Liver (tissue), 9 donors: Measurements from ENCODE around the gene GLT8D2. TPM values are rescaled to one million over a fixed set of nuclear protein-coding genes. Genes with fewer than 3 reads are reported as not detected.
A peak's percentile ranks its signal among the peaks of the same experiment; 100 is the strongest.

Source experiments
- DNase-seq: peaks from one replicate; pipeline ENCODE4 v3.0.0-alpha.2; 2017; ENCODE audit warnings: low spot score
- H3K27ac ChIP-seq, 2 donors: one replicate each; pipeline ENCODE4 v1.7.0; 2013; ENCODE audit warnings: inconsistent platforms in 2 of 2, low read length in 2 of 2, control low read depth in 1 of 2, low read depth in 1 of 2, mild to moderate bottlenecking in 1 of 2
- H3K27me3 ChIP-seq, 4 donors: one replicate each; pipeline versions ENCODE4 v1.6.1 to v1.7.0; 2013; ENCODE audit warnings: low read length in 3 of 4, inconsistent platforms in 1 of 4, mild to moderate bottlenecking in 1 of 4, moderate library complexity in 1 of 4; ENCODE audit not compliant: control insufficient read depth in 4 of 4, insufficient read depth in 4 of 4
- H3K36me3 ChIP-seq, 4 donors: one replicate each; pipeline versions ENCODE4 v1.6.1 to v1.7.0; 2013; ENCODE audit warnings: low read length in 3 of 4, mild to moderate bottlenecking in 3 of 4, low read depth in 1 of 4, moderate library complexity in 1 of 4; ENCODE audit not compliant: control insufficient read depth in 4 of 4, insufficient read depth in 3 of 4
- H3K4me1 ChIP-seq, 4 donors: one replicate each; pipeline versions ENCODE4 v1.6.1 to v1.7.0; 2013; ENCODE audit warnings: low read length in 3 of 4, mild to moderate bottlenecking in 3 of 4, moderate library complexity in 1 of 4; ENCODE audit not compliant: control insufficient read depth in 4 of 4, insufficient read depth in 4 of 4
- H3K4me3 ChIP-seq, 3 donors: one replicate each; pipeline versions ENCODE4 v1.6.1 to v1.7.0; 2013; ENCODE audit warnings: low read length in 3 of 3, control low read depth in 1 of 3, low read depth in 1 of 3, mild to moderate bottlenecking in 1 of 3
- H3K9ac ChIP-seq, 2 donors: one replicate each; pipeline ENCODE4 v1.7.0; 2013; ENCODE audit warnings: low read length in 2 of 2, mild to moderate bottlenecking in 2 of 2, moderate library complexity in 2 of 2, control low read depth in 1 of 2, low read depth in 1 of 2
- H3K9me3 ChIP-seq, 4 donors: one replicate each; pipeline versions ENCODE4 v1.6.1 to v1.7.0; 2013; ENCODE audit warnings: low read length in 3 of 4; ENCODE audit not compliant: control insufficient read depth in 4 of 4
- EGR1 ChIP-seq, 2 donors: IDR thresholded peaks; 2 replicates each; pipeline ENCODE4 v1.6.1; 2016 to 2018; ENCODE audit warnings: antibody characterized with exemption in 2 of 2, low read depth in 2 of 2
- FOXA1 ChIP-seq: IDR thresholded peaks from 2 replicates; pipeline ENCODE4 v1.6.1; 2016; ENCODE audit warnings: antibody characterized with exemption
- FOXA2 ChIP-seq: IDR thresholded peaks from 2 replicates; pipeline ENCODE4 v1.6.1; 2016; ENCODE audit warnings: antibody characterized with exemption
- HNF4A ChIP-seq, 2 donors: conservative IDR thresholded peaks; 2 replicates each; pipeline ENCODE4 v1.6.1; 2016; ENCODE audit warnings: antibody characterized with exemption in 2 of 2, mild to moderate bottlenecking in 2 of 2
- HNF4G ChIP-seq: IDR thresholded peaks from 2 replicates; pipeline ENCODE4 v1.6.1; 2016; ENCODE audit warnings: antibody characterized with exemption
- JUND ChIP-seq, 2 donors: IDR thresholded peaks; 2 replicates each; pipeline ENCODE4 v1.6.1; 2016; ENCODE audit warnings: antibody characterized with exemption in 2 of 2
- RAD21 ChIP-seq, 2 donors: IDR thresholded peaks; 2 replicates each; pipeline ENCODE4 v1.6.1; 2016; ENCODE audit warnings: antibody characterized with exemption in 2 of 2, mild to moderate bottlenecking in 2 of 2
- RXRA ChIP-seq, 2 donors: IDR thresholded peaks; 2 replicates each; pipeline ENCODE4 v1.6.1; 2017 to 2018; ENCODE audit warnings: antibody characterized with exemption in 2 of 2, mild to moderate bottlenecking in 1 of 2
- SP1 ChIP-seq: IDR thresholded peaks from 2 replicates; pipeline ENCODE4 v1.6.1; 2018; ENCODE audit warnings: antibody characterized with exemption, mild to moderate bottlenecking
- YY1 ChIP-seq: IDR thresholded peaks from 2 replicates; pipeline ENCODE4 v1.6.1; 2016; ENCODE audit warnings: antibody characterized with exemption, mild to moderate bottlenecking
- WGBS: extraction: QIAGEN DNeasy Blood & Tissue Kit; methylation state at CpG from one replicate; pipeline ENCODE4 v1.1.7; 2013; 5-methylcytosine and 5-hydroxymethylcytosine counted together
- polyA plus RNA-seq, 2 donors: library from polyadenylated mRNA; stranded (reverse) in 1 of 2; unstranded in 1 of 2; fragments of 200-250 nt in 1 of 2; fragments of >200 nt in 1 of 2; fragmentation: Nextera tagmentation in 1 of 2; extraction: Ambion mirVana in 1 of 2; gene quantifications; one replicate each; pipeline versions ENCODE4 v1.2.1 to v1.2.3, GENCODE V29; 2013 to 2015
- total RNA-seq, 2 donors: library from RNA; depleted of rRNA; stranded (reverse); fragments of >200 nt; gene quantifications; one replicate each; pipeline ENCODE4 v1.2.3, GENCODE V29; 2014
- TF ChIP-seq, protein P1 (sequence below): IDR thresholded peaks from 2 replicates; pipeline ENCODE4 v1.6.1; 2016; ENCODE audit warnings: antibody characterized with exemption
- TF ChIP-seq, protein P2 (sequence below): IDR thresholded peaks from 2 replicates; pipeline ENCODE4 v1.6.1; 2016; ENCODE audit warnings: antibody characterized with exemption
- TF ChIP-seq, protein P3 (sequence below): fragments of 150-350 bp; IDR thresholded peaks from 2 replicates; pipeline ENCODE4 v1.5.1; 2017; ENCODE audit warnings: improper control_type of control experiment, low read depth, low read length; ENCODE audit not compliant: missing input control
- TF ChIP-seq, protein P4 (sequence below): IDR thresholded peaks from 2 replicates; pipeline ENCODE4 v1.6.1; 2016; ENCODE audit warnings: antibody characterized with exemption, mild to moderate bottlenecking
- TF ChIP-seq, protein P5 (sequence below): IDR thresholded peaks from 2 replicates; pipeline ENCODE4 v1.6.1; 2016; ENCODE audit warnings: antibody characterized with exemption
- donor health status: healthy.
- donor health status: healthy.
- donor health status: healthy.
- donor health status: healthy.
- donor health status: healthy.

The GLT8D2 gene
- total and polyA plus RNA-seq, 4 donors: 0.79 to 1.4 (median 1.2) TPM

DNA sequence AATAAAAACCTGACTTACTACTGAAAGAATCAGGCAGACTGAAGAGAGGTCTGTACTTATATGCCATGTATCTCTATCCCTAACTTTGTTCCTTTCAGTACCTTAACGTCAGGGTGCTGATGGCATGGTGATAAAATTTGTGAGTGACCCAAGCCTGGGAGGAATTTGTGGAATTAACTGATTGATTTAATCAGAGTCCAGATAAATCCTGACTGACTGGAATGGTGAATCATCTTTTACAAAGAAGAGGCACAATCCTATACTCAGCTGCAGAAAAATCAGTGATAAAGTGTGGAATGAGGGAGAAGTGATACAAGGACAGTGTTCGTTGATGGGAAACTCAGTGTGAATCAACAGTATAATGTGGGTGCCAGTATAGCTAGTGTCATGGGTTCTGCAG lies 80.6 kb downstream of the GLT8D2 start:
- Histone ChIP-seq H3K27me3 (no peaks in the 10 kb centered on the region), H3K9me3 (no peaks in the 10 kb centered on the region), H3K36me3 (no peaks in the 10 kb centered on the region), H3K27ac (no peak overlapping the region), H3K9ac (no peak overlapping the region), H3K4me3 (no peak overlapping the region), H3K4me1 (peaks cover 6 to 18% (median 15%) of the 10 kb centered on the region in 4 donors)
- 78% methylated on average over 2 of the region's 2 CpGs for WGBS
- no peak for DNase-seq
- TF ChIP-seq RXRA (IDR thresholded peaks at IDR 0.05) (no peak), HNF4A (conservative IDR thresholded peaks at IDR 0.05) (no peak), FOXA2 (no peak), EGR1 (IDR thresholded peaks at IDR 0.05; ENCODE audit: low read depth in 2 of 2) (no peak), YY1 (no peak), SP1 (no peak), FOXA1 (no peak), JUND (IDR thresholded peaks at IDR 0.05) (no peak), HNF4G (no peak)
- TF ChIP-seq, protein P1, sequence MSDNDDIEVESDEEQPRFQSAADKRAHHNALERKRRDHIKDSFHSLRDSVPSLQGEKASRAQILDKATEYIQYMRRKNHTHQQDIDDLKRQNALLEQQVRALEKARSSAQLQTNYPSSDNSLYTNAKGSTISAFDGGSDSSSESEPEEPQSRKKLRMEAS: no peak
- TF ChIP-seq, protein P2, sequence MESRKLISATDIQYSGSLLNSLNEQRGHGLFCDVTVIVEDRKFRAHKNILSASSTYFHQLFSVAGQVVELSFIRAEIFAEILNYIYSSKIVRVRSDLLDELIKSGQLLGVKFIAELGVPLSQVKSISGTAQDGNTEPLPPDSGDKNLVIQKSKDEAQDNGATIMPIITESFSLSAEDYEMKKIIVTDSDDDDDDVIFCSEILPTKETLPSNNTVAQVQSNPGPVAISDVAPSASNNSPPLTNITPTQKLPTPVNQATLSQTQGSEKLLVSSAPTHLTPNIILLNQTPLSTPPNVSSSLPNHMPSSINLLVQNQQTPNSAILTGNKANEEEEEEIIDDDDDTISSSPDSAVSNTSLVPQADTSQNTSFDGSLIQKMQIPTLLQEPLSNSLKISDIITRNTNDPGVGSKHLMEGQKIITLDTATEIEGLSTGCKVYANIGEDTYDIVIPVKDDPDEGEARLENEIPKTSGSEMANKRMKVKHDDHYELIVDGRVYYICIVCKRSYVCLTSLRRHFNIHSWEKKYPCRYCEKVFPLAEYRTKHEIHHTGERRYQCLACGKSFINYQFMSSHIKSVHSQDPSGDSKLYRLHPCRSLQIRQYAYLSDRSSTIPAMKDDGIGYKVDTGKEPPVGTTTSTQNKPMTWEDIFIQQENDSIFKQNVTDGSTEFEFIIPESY: no peak
- TF ChIP-seq, protein P3, sequence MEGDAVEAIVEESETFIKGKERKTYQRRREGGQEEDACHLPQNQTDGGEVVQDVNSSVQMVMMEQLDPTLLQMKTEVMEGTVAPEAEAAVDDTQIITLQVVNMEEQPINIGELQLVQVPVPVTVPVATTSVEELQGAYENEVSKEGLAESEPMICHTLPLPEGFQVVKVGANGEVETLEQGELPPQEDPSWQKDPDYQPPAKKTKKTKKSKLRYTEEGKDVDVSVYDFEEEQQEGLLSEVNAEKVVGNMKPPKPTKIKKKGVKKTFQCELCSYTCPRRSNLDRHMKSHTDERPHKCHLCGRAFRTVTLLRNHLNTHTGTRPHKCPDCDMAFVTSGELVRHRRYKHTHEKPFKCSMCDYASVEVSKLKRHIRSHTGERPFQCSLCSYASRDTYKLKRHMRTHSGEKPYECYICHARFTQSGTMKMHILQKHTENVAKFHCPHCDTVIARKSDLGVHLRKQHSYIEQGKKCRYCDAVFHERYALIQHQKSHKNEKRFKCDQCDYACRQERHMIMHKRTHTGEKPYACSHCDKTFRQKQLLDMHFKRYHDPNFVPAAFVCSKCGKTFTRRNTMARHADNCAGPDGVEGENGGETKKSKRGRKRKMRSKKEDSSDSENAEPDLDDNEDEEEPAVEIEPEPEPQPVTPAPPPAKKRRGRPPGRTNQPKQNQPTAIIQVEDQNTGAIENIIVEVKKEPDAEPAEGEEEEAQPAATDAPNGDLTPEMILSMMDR: no peak
- TF ChIP-seq, protein P4, sequence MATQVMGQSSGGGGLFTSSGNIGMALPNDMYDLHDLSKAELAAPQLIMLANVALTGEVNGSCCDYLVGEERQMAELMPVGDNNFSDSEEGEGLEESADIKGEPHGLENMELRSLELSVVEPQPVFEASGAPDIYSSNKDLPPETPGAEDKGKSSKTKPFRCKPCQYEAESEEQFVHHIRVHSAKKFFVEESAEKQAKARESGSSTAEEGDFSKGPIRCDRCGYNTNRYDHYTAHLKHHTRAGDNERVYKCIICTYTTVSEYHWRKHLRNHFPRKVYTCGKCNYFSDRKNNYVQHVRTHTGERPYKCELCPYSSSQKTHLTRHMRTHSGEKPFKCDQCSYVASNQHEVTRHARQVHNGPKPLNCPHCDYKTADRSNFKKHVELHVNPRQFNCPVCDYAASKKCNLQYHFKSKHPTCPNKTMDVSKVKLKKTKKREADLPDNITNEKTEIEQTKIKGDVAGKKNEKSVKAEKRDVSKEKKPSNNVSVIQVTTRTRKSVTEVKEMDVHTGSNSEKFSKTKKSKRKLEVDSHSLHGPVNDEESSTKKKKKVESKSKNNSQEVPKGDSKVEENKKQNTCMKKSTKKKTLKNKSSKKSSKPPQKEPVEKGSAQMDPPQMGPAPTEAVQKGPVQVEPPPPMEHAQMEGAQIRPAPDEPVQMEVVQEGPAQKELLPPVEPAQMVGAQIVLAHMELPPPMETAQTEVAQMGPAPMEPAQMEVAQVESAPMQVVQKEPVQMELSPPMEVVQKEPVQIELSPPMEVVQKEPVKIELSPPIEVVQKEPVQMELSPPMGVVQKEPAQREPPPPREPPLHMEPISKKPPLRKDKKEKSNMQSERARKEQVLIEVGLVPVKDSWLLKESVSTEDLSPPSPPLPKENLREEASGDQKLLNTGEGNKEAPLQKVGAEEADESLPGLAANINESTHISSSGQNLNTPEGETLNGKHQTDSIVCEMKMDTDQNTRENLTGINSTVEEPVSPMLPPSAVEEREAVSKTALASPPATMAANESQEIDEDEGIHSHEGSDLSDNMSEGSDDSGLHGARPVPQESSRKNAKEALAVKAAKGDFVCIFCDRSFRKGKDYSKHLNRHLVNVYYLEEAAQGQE: no peak

DNA sequence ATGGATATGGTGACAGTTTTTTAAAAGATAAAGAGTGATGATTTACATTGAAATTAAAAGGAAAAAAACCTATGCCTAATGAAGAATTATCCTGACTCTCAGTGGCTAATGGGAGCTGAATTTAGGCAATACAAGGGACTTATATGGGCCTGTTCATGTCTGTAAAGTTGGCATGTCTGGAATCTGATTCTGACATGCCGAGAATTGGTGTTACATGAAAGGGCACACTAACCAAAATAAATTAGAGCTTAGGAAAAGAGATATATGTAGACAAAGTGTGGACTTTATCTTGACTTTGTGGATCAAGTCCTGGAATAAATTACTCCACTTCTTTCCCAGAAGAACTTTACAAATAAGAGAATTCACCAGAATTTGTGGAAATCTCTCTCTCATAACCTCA lies 83.3 kb downstream of the GLT8D2 start:
- Histone ChIP-seq H3K27ac (peak overlapping the region; percentile 73 to 93), H3K36me3 (no peaks in the 10 kb centered on the region), H3K4me3 (peak overlapping the region; percentile 79 to 98 (median 81)), H3K4me1 (peaks cover 6 to 24% (median 17%) of the 10 kb centered on the region in 4 donors), H3K9me3 (no peaks in the 10 kb centered on the region), H3K27me3 (no peaks in the 10 kb centered on the region), H3K9ac (peak overlapping the region; percentile 94 to 96)
- WGBS: 26% methylated on average over 1 of the region's 1 CpG
- no peak for DNase-seq
- TF ChIP-seq YY1 (no peak), RAD21 (IDR thresholded peaks at IDR 0.05) (no peak), JUND (IDR thresholded peaks at IDR 0.05) (no peak), HNF4G (no peak)
- TF ChIP-seq, protein P1: no peak
- TF ChIP-seq, protein P3: no peak
- TF ChIP-seq, protein P5, sequence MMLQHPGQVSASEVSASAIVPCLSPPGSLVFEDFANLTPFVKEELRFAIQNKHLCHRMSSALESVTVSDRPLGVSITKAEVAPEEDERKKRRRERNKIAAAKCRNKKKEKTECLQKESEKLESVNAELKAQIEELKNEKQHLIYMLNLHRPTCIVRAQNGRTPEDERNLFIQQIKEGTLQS: no peak
